HEK293 (cell line): Measurements from ENCODE around the gene EIF2A.

Experiments used
- CTCF ChIA-PET: fragments of 350-600 bp; formaldehyde crosslinking; extraction: SDS; loops from one replicate; lab custom pipeline; 2021; ENCODE audit warnings: antibody characterized with exemption; lab: Yijun Ruan, JAX
- POLR2A ChIA-PET: fragments of 300-600 bp; formaldehyde crosslinking; extraction: SDS; loops from one replicate; lab custom pipeline; 2020; ENCODE audit warnings: antibody characterized with exemption, inconsistent platforms; lab: Yijun Ruan, JAX
- H3K27ac ChIP-seq: fragments of 200-500 bp; sonication (Bioruptor generic); 2 replicates; pipeline ENCODE4 v1.5.1; 2014; ENCODE audit warnings: low read depth, low read length, control low read depth, inconsistent platforms; ENCODE audit errors: extremely low read depth
- H3K36me3 ChIP-seq, 2 experiments: fragments of 200-500 bp in 1 of 2; sonication (Bioruptor generic) in 1 of 2; 1 replicate in 1 of 2; 2 replicates in 1 of 2; pipeline ENCODE4 v1.5.1; 2014 to 2017; ENCODE audit warnings: inconsistent platforms in 2 of 2, low read length in 2 of 2; ENCODE audit not compliant: control insufficient read depth in 2 of 2, insufficient read depth in 1 of 2
- H3K4me1 ChIP-seq: fragments of 200-500 bp; sonication (Bioruptor generic); 2 replicates; pipeline ENCODE4 v1.5.1; 2014; ENCODE audit warnings: mild to moderate bottlenecking, low read length, inconsistent platforms; ENCODE audit not compliant: control insufficient read depth, insufficient read depth
- H3K4me3 ChIP-seq: 2 replicates; pipeline ENCODE4 v1.5.1; 2011; ENCODE audit warnings: low read depth, mild to moderate bottlenecking, control low read depth, low read length, moderate library complexity
- H3K9me3 ChIP-seq: fragments of 200-500 bp; sonication (Bioruptor generic); 2 replicates; pipeline ENCODE4 v1.5.1; 2014; ENCODE audit warnings: low read depth, low read length, inconsistent platforms; ENCODE audit not compliant: control insufficient read depth, insufficient read depth
- BCL11B ChIP-seq: fragments of 450-650 bp; formaldehyde crosslinking; IDR thresholded peaks from 2 replicates; pipeline ENCODE4 v1.5.1; 2016; ENCODE audit warnings: low read depth, missing biosample characterization, missing genetic modification characterization
- ELK4 ChIP-seq: IDR thresholded peaks from 2 replicates; pipeline ENCODE4 v1.6.1; 2011; ENCODE audit warnings: mild to moderate bottlenecking, low read depth, low read length, borderline replicate concordance
- HOXA7 ChIP-seq: sonication (generic); formaldehyde crosslinking; IDR thresholded peaks from 2 replicates; pipeline ENCODE4 v1.8.1; 2022; ENCODE audit warnings: missing genetic modification reagents, borderline replicate concordance
- HOXC10 ChIP-seq: sonication (generic); formaldehyde crosslinking; IDR thresholded peaks from 2 replicates; pipeline ENCODE4 v1.8.1; 2023; ENCODE audit warnings: mild to moderate bottlenecking, missing genetic modification reagents
- KLF1 ChIP-seq: fragments of 450-650 bp; formaldehyde crosslinking; IDR thresholded peaks from 2 replicates; pipeline ENCODE4 v1.5.1; 2016; ENCODE audit warnings: missing biosample characterization, missing genetic modification characterization
- TRIM28 ChIP-seq: IDR thresholded peaks from 2 replicates; pipeline ENCODE4 v1.6.1; 2011; ENCODE audit warnings: low read length, control low read depth, borderline replicate concordance
- ZFP37 ChIP-seq: fragments of 450-650 bp; formaldehyde crosslinking; IDR thresholded peaks from 2 replicates; pipeline ENCODE4 v1.5.1; 2016; ENCODE audit warnings: missing biosample characterization, missing genetic modification characterization
- ZNF133 ChIP-seq: fragments of 450-650 bp; formaldehyde crosslinking; IDR thresholded peaks from 2 replicates; pipeline ENCODE4 v1.5.1; 2016; ENCODE audit warnings: missing biosample characterization, missing genetic modification characterization
- ZNF157 ChIP-seq: fragments of 450-650 bp; formaldehyde crosslinking; IDR thresholded peaks from 2 replicates; pipeline ENCODE4 v1.5.1; 2016; ENCODE audit warnings: missing biosample characterization, missing genetic modification characterization
- ZNF239 ChIP-seq: fragments of 450-650 bp; formaldehyde crosslinking; IDR thresholded peaks from 2 replicates; pipeline ENCODE4 v1.5.1; 2016; ENCODE audit warnings: missing biosample characterization, missing genetic modification characterization
- ZNF266 ChIP-seq: fragments of 450-650 bp; formaldehyde crosslinking; IDR thresholded peaks from 2 replicates; pipeline ENCODE4 v1.5.1; 2016; ENCODE audit warnings: missing biosample characterization, missing genetic modification characterization, low read depth
- ZNF404 ChIP-seq: fragments of 450-650 bp; formaldehyde crosslinking; IDR thresholded peaks from 2 replicates; pipeline ENCODE4 v1.5.1; 2017; ENCODE audit warnings: missing biosample characterization, missing genetic modification characterization
- ZNF501 ChIP-seq: fragments of 450-650 bp; formaldehyde crosslinking; IDR thresholded peaks from 2 replicates; pipeline ENCODE4 v1.5.1; 2016; ENCODE audit warnings: missing biosample characterization, missing genetic modification characterization
- ZNF529 ChIP-seq: fragments of 450-650 bp; formaldehyde crosslinking; IDR thresholded peaks from 2 replicates; pipeline ENCODE4 v1.5.1; 2017; ENCODE audit warnings: missing genetic modification characterization, missing biosample characterization; ENCODE audit not compliant: insufficient replicate concordance
- ZNF692 ChIP-seq: fragments of 450-650 bp; formaldehyde crosslinking; IDR thresholded peaks from 2 replicates; pipeline ENCODE4 v1.5.1; 2016; ENCODE audit warnings: missing biosample characterization, missing genetic modification characterization
- ZNF776 ChIP-seq: fragments of 450-650 bp; formaldehyde crosslinking; IDR thresholded peaks from 2 replicates; pipeline ENCODE4 v1.5.0; 2017; ENCODE audit warnings: missing biosample characterization, missing genetic modification characterization, borderline replicate concordance
- ZNF837 ChIP-seq: fragments of 450-650 bp; formaldehyde crosslinking; IDR thresholded peaks from 2 replicates; pipeline ENCODE4 v1.5.1; 2016; ENCODE audit warnings: missing biosample characterization, missing genetic modification characterization
- ZSCAN23 ChIP-seq: fragments of 450-650 bp; formaldehyde crosslinking; IDR thresholded peaks from 2 replicates; pipeline ENCODE4 v1.5.1; 2016; ENCODE audit warnings: missing biosample characterization, missing genetic modification characterization
- TF ChIP-seq, protein P1 (sequence below): fragments of 450-650 bp; formaldehyde crosslinking; IDR thresholded peaks from 2 replicates; pipeline ENCODE4 v1.5.1; 2017; ENCODE audit warnings: missing biosample characterization, missing genetic modification characterization
- TF ChIP-seq, protein P2 (sequence below): fragments of 450-650 bp; formaldehyde crosslinking; IDR thresholded peaks from 2 replicates; pipeline ENCODE4 v1.5.1; 2016; ENCODE audit warnings: missing biosample characterization, missing genetic modification characterization

Gene EIF2A

DNA sequence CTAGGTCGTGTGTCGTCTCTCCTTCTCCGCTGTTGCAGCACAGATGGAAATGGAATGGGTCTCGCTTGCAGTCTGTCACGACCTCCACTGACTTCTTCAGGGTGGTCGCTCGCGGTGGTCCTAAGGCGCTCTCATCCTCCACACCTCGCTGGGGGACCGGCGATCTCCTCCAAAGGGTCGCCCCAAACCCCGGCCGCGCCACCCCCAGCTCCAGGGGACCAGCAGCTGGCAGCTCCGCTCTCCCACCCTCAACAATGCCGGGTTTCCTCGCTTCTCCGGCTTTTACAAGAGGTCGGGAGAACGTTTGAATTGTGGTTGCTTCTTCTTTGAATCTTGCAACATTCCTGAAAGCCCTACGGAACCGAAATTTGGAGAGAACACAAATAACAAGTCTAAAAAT is 26.2 kb upstream of the EIF2A start:
- ChIA-PET POLR2A (no interaction called here), CTCF (no interaction called here)
- TF ChIP-seq, protein P1, sequence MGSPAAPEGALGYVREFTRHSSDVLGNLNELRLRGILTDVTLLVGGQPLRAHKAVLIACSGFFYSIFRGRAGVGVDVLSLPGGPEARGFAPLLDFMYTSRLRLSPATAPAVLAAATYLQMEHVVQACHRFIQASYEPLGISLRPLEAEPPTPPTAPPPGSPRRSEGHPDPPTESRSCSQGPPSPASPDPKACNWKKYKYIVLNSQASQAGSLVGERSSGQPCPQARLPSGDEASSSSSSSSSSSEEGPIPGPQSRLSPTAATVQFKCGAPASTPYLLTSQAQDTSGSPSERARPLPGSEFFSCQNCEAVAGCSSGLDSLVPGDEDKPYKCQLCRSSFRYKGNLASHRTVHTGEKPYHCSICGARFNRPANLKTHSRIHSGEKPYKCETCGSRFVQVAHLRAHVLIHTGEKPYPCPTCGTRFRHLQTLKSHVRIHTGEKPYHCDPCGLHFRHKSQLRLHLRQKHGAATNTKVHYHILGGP (tag by site-specific recombination), result no peak
- no peak for TF ChIP-seq HOXA7 (CRISPR knock-in tag)
- TF ChIP-seq ZNF776 (tag by site-specific recombination), result no peak
- TF ChIP-seq ZSCAN23 (tag by site-specific recombination), result no peak
- TF ChIP-seq ZFP37 (tag by site-specific recombination), result no peak
- TF ChIP-seq, protein P2, sequence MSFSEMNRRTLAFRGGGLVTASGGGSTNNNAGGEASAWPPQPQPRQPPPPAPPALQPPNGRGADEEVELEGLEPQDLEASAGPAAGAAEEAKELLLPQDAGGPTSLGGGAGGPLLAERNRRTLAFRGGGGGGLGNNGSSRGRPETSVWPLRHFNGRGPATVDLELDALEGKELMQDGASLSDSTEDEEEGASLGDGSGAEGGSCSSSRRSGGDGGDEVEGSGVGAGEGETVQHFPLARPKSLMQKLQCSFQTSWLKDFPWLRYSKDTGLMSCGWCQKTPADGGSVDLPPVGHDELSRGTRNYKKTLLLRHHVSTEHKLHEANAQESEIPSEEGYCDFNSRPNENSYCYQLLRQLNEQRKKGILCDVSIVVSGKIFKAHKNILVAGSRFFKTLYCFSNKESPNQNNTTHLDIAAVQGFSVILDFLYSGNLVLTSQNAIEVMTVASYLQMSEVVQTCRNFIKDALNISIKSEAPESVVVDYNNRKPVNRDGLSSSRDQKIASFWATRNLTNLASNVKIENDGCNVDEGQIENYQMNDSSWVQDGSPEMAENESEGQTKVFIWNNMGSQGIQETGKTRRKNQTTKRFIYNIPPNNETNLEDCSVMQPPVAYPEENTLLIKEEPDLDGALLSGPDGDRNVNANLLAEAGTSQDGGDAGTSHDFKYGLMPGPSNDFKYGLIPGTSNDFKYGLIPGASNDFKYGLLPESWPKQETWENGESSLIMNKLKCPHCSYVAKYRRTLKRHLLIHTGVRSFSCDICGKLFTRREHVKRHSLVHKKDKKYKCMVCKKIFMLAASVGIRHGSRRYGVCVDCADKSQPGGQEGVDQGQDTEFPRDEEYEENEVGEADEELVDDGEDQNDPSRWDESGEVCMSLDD (tag by site-specific recombination), result no peak
- no peak for TF ChIP-seq ZNF239
- TF ChIP-seq ZNF529, result no peak
- no peak for TF ChIP-seq ZNF133 (tag by site-specific recombination)
- TF ChIP-seq ZNF157 (tag by site-specific recombination), result no peak
- TF ChIP-seq ZNF501, result no peak
- TF ChIP-seq TRIM28, result no peak
- no peak for TF ChIP-seq ELK4
- no peak for TF ChIP-seq ZNF837 (tag by site-specific recombination)
- no peak for TF ChIP-seq HOXC10 (CRISPR knock-in tag)
- no peak for TF ChIP-seq ZNF266 (tag by site-specific recombination)
- TF ChIP-seq ZNF692, result no peak
- no peaks in the 10 kb centered on the region for H3K9me3 ChIP-seq
- no peak overlapping the region for H3K27ac ChIP-seq
- H3K4me1 ChIP-seq, result no peaks in the 10 kb centered on the region
- no peak overlapping the region for H3K4me3 ChIP-seq
- no peaks in the 10 kb centered on the region for H3K36me3 ChIP-seq

- POLR2A ChIA-PET, result no interaction called here
- Histone ChIP-seq H3K4me1 (no peaks in the 10 kb centered on the region), H3K36me3 (no peaks in the 10 kb centered on the region), H3K4me3 (no peak overlapping the region), H3K9me3 (no peaks in the 10 kb centered on the region), H3K27ac (no peak overlapping the region)
- CTCF ChIA-PET, result no interaction called here
- TF ChIP-seq KLF1 (tag by site-specific recombination) (no peak), ZNF404 (tag by site-specific recombination) (no peak), BCL11B (tag by site-specific recombination) (no peak)
Measured at GRCh38 chr3:150521463-150521862, 25.1 kb upstream of the EIF2A start.
